Hematopoietic multipotent progenitor cell (in vitro differentiated cells): ENCODE measurements around the gene CENPX. TPM values are rescaled to one million over a fixed set of nuclear protein-coding genes. Genes with fewer than 3 reads are reported as not detected.
A peak's percentile ranks its signal among the peaks of the same experiment; 100 is the strongest.

Experiments
- DNase-seq, 3 donors: peaks; one replicate each; pipeline ENCODE4 v3.0.0-alpha.2; 2011 to 2015; ENCODE audit warnings: low read depth in 2 of 3, low spot score in 2 of 3
- total RNA-seq: library from RNA; depleted of rRNA; stranded (reverse); fragments of >200 nt; gene quantifications from one replicate; pipeline ENCODE4 v1.2.3, GENCODE V29; 2012

CENPX gene
- total RNA-seq, 1 donor = 32.3 TPM

- DNase-seq = no peak
These were observed 5.6 kb upstream of the CENPX start for GRCh38 chr17:82028246-82028645.

- DNase-seq = no peak
These were observed 2.9 kb upstream of the CENPX start for GRCh38 chr17:82025401-82026107.

GRCh38 chr17:82024859-82025258, 2.2 kb upstream of the CENPX start:
- DNase-seq = no peak

- peak in 1 of 3 donors; percentile 21 for DNase-seq
These were observed 966 bp upstream of the CENPX start for GRCh38 chr17:82023447-82024241.

- peak; percentile 93 to 100 (median 99) for DNase-seq
These were observed 336 bp upstream of the CENPX start, which contains the start of gene LRRC45 for GRCh38 chr17:82022981-82023446. LRRC45 (plus strand) TSS chr17:82023305; CDS start chr17:82023644, 339 bp downstream.

- no peak for DNase-seq
These were observed 773 bp downstream of the CENPX start for GRCh38 chr17:82021900-82022309.

DNA sequence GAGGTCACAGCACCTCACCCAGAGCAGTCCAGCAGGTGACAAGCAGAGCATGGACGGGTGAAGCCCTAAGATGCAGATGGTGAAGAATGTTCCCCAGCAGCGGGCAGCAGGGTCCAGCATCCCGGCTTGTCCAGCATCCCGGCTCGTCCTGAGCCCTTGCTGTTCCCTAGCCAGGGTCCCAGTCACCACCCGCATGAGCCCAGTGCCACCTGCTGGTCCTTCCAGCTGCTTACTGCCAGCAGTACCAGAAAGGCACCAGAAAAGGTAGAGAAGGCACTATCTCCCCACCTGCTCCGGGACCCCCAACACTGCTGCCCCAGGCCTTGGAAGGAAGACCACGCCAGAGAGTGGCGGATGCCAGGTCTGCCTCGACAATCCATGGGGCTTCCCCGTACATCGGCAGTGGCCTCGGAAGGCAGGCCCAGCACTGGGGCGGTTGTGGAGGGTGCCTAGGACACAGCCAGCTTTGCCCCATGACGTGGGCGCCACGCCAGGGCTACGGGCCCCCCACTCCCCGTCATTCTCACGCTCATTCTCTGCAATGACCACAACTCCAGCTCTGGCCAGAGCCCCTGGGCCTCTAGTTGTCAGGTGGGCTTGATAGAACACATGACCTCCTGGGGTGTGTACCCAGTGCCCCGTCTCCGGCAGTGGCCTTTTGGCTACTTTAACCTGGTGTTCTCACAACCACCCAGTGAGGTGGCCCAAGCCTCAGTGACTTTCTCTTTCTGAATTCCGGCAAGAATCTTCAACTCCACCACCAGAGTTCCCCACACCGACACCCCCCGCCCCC, 1.4 kb downstream of the CENPX start:
- DNase-seq = peak in 2 of 3 donors; percentile 48 to 74

- no peak for DNase-seq
These were observed 2.0 kb downstream of the CENPX start for GRCh38 chr17:82020572-82021106.

DNA sequence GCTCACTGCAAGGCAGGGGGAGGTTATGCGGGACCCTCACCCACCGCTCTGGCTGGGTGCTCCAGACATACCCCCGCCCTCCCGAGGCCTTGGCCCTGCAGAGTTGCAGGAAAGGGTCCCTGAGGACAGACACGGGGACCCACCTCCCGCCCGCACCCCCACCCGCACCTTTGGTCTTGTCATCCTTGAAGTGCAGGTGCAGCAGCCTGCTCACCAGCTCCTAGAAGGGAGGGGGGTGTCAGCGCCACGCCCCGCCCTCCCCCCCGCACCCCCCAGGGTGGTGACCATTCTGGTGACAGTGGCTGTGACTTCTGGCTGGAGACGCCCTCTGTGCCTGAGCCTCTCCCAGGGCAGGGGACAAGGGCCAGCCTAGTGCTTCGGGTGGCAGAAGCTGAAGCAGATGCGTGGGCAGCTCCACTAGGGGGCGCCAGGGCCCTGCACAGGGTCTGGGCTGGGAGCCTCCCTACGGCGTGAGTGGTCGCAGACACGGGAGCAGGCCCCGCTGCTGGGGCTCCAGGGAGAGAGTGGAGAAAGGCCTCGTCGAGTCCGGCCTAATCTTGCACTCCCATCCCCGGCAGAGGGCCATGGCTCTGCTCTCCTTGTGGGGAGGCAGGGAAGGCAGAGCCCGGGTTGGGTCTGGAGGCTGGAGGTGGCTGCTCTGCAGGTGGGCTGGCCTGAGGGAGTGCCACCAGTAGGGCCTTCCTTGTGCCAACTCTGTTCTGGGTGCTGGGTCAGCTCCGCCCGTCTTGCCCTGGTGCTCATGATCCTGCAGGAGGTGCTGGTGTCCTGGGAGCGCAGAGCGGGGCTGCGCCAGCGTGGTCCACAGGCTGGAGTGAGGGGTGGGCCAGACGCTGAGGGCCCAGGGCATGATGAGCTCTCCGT, 2.7 kb downstream of the CENPX start:
- DNase-seq = peak in 2 of 3 donors; percentile 43 to 51

DNA sequence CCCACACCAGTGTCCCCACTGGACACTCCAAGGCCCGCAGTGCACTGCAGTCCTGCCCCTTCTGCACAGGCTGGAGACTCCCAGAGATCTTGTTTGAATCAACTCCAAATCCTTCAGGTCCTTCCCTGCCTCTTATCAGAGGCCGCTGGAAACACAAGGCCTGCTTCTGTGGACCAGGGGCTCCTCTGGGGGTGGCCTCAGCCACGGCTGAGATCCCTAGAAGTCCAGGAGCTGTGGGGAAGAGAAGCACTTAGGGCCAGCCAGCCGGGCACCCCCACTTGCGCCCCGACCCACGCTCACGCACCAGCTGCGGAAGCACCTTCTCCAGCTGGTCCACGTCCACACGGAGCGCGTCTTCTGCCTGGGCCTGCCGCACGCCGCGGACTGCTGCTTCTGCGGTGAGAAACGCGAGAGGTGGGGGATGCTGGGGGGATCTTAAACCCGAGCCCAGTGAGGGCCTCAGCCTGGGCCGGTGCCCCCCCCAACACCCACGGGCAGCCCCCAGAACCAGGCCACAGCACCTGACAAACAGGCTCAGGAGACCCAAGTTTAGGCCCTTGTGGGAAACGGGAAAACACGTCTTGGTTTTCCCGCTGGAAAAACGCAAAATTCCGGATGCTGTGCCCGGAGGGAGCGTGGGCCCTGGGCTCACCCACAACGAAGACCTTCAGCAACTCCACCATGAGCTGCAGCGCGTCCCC, 3.5 kb downstream of the CENPX start:
- no peak for DNase-seq

DNA sequence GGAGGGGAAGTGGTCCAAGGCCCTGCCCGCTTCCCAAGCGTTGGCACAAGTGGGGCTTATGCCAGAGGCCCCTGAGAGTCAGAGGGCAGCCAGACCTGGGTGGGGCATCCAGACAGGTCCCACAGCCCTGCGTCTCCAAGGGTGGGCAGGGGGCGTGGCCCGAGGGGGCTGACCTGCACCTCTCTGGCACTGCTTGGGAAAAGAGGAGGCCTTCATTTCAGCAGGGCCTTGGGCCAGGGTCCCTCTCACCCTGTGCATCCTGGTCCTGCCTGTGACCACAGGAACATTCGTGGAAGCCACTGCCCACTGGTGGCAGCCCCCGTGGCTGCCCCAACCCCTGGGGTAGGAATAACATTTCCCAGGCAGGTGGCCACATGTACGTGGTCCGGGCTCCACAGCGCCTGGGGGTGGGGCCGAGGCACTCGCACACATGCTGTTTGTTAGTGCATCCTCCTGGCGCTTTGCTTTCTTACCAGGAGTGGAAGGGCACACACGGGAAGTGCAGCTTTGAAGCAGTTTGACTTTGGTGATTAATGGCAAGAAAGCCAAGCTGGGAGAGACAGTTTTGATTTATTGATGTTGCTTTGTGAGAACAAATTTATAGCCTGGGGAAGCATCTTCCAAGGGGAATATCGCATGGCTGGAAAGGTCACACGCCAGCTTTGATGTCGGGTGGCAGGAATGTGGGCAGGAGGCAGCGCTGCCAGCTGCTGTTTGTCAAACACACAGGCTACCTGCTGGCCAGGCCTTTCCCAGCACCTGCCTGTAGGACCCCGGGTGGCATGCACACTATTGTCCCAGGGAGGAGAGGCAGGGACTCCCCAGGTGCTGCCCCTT, 4.3 kb downstream of the CENPX start:
- no peak for DNase-seq

- DNase-seq = no peak
These were observed 5.0 kb downstream of the CENPX start for GRCh38 chr17:82017612-82018151.

- no peak for DNase-seq
These were observed 5.7 kb downstream of the CENPX start for GRCh38 chr17:82016875-82017459.

DNA sequence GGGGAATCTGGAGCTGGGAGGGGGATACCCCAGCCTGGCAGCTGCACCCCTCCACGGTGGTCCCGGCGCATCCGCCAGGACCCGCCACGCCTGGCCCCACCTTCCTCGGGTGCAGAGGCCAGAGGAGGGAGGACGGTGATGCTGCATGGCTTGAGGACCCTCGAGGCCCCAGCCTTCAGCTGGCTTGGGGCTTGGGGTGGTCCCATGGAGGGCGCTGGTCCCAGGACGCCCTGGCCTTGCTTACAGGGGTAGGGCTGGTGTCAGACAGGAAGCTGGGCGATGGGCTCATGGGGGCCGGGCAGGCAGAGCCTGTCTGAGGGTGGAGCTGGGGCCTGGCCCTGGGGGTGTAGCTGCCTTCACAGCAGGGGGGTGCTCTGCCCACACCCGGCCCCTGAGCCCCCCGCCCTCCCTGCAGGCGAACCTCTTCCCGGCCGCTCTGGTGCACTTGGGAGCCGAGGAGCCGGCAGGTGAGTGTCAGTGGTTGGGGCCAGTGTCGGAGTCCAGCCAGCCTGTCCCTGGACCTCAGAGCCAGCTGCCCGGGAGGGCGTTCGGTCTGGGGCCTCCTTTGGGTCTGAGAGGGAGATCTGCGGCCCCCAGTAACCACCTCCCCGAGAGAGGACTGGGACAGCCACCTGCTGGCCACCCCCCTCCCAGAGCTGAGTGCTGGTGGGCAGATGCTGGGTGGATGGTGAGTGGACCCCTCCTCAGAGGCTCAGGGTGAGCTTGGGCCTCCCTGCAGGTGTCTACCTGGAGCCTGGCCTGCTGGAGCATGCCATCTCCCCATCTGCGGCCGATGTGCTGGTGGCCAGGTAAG, 6.4 kb downstream of the CENPX start:
- no peak for DNase-seq

DNA sequence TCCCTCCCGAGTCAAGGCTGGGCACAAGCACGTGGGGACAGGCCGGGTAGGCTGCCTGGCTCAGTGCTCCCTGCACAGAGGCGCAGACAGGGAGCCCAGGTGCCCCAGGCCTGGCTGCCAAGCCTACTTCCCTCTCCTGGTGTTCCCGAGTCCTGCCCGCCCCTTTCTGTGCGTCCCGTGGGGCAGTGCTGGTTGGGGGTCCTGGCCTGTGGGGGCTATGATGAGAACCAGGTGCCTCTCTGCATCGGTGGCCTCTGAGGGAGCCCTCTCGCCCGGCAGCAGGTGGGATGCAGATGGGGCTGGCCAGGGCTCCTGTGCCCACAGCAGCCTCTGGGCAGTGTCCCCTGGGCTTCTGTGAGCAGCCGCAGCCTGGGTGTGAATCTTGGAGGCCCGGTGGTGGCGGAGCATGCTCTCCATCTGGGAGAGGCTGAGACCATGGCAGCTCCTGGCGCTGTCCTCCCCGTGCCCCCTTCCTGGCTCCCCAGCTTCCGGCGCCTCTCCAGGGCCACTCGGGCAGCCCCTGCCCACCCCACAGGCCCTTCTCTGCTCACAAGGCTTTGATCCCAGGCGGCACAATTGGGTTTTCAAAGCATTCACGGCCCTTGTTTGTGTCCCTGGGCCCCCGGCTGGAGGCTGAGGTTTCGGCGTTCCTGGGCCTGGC, 7.2 kb downstream of the CENPX start:
- no peak for DNase-seq

DNA sequence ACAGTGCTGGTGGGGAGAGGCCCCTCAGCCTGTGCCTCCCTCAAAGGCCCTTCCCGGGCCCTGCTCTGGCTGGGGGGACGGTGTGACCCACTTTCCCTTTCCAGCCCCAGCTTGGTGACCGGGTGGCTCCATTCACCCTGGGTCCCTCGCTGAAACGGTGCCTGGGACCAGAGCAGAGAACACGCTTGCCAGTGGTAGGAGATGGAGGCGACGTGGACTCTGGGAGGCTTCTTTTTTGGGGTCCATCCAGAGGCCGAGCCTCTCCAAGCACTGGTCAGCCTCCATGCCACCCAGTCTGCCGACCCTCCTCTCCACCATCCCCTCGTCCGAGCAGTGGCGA, 7.7 kb downstream of the CENPX start:
- DNase-seq = no peak
